Psoas muscle (tissue), 8 donors: Measurements from ENCODE around the gene SVOPL. TPM values are rescaled to one million over a fixed set of nuclear protein-coding genes. Genes with fewer than 3 reads are reported as not detected.

Experiments
- ATAC-seq, 4 donors: fragments of 200-7000 bp; cut with Tn5 transposase; one replicate each; pipeline ENCODE4 v1.9.1; 2020; ENCODE audit warnings: moderate library complexity in 3 of 4, mild to moderate bottlenecking in 2 of 4
- DNase-seq, 2 donors: peaks; one replicate each; pipeline ENCODE4 v3.0.0-alpha.2; 2020
- H3K27ac ChIP-seq: fragments of 200-600 bp; one replicate; pipeline ENCODE4 v1.8.0; 2022
- H3K27me3 ChIP-seq, 3 donors: fragments of 200-600 bp in 1 of 3; one replicate each; pipeline versions ENCODE4 v1.6.1 to v1.8.0; 2013 to 2022; ENCODE audit warnings: low read length in 2 of 3, mild to moderate bottlenecking in 2 of 3, moderate library complexity in 1 of 3; ENCODE audit not compliant: insufficient read depth in 3 of 3
- H3K36me3 ChIP-seq, 2 donors: fragments of 200-600 bp in 1 of 2; one replicate each; pipeline versions ENCODE4 v1.6.1 to v1.8.0; 2013 to 2022; ENCODE audit warnings: low read depth in 1 of 2, mild to moderate bottlenecking in 1 of 2, moderate library complexity in 1 of 2; ENCODE audit not compliant: insufficient read depth in 1 of 2
- H3K4me1 ChIP-seq: fragments of 200-600 bp; one replicate; pipeline ENCODE4 v1.8.0; 2022
- H3K4me3 ChIP-seq: fragments of 200-600 bp; one replicate; pipeline ENCODE4 v1.8.0; 2022; ENCODE audit warnings: mild to moderate bottlenecking
- H3K9me3 ChIP-seq: fragments of 200-600 bp; one replicate; pipeline ENCODE4 v1.8.0; 2022
- WGBS, 3 donors: extraction: QIAGEN DNeasy Blood & Tissue Kit; methylation state at CpG; one replicate each; pipeline versions ENCODE4 v1.1.6 to v1.1.7; 2013; 5-methylcytosine and 5-hydroxymethylcytosine counted together
- intact Hi-C, 2 donors: fragments of 100-400 bp; cut with DNase I; formaldehyde crosslinking; loops; one replicate each; pipeline versions ENCODE4 v1.11.0 to v1.14.2; 2022
- polyA plus RNA-seq, 3 donors: library from polyadenylated mRNA; stranded (reverse); fragments of 200-250 nt; gene quantifications; one replicate each; pipeline ENCODE4 v1.2.3, GENCODE V29; 2013
- total RNA-seq, 4 donors: library from RNA; stranded (reverse); fragmentation: NEBNext Ultra II Directional in 2 of 4; extraction: Animal tissue kit (Norgen Biotek cat#: 25700) in 2 of 4; gene quantifications; one replicate each; pipeline versions ENCODE4 v1.2.1 to v1.2.4, GENCODE V29; 2021 to 2023
- TF ChIP-seq, protein P1 (sequence below): fragments of 200-600 bp; IDR thresholded peaks from one replicate; pipeline ENCODE4 v1.8.0; 2022; ENCODE audit warnings: antibody characterized with exemption
- donor health status: healthy with polysubstance abuse.
- donor health status: DM: no; HTN: no; CAD: no; lungs with moderate emphysema.
- donor health status: Bipolar disorder and iron deficiency.
- donor health status: healthy.
- donor health status: DM: yes; HTN: yes; CAD: no.
- donor health status: DM: no; HTN: no; CAD: no.
- donor health status: DM: no; HTN: no; CAD: no.
- donor health status: DM: yes; HTN: yes; CAD: no.

Gene SVOPL
- total and polyA plus RNA-seq, 7 donors, result 0.01 TPM; not detected in 6

DNA sequence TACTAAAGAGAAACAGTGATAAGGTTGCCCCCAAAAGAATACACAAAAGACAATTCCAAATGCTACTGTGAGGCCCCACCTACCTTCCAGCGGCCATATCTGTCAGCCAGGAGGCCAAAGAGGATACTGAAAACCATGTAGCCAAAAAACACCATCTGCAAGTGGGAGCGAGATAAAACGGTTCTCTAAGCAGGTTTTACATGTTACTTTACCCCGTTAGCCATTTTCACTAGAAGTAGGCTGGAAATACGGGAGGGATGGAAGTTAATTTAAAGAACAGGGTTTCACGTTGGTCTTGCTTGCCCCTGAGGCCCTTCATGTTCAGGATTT lies 38.2 kb downstream of the SVOPL start:
- WGBS, 3 donors, result 65 to 76% (median 72%) methylated on average over 6 of the region's 6 CpGs
- intact Hi-C loops, result no loop called here

GRCh38 chr7:138662076-138662990 lies 38.8 kb downstream of the SVOPL start:
- no peak overlapping the region for H3K27ac ChIP-seq
- H3K4me3 ChIP-seq, result no peak overlapping the region
- TF ChIP-seq, protein P1, sequence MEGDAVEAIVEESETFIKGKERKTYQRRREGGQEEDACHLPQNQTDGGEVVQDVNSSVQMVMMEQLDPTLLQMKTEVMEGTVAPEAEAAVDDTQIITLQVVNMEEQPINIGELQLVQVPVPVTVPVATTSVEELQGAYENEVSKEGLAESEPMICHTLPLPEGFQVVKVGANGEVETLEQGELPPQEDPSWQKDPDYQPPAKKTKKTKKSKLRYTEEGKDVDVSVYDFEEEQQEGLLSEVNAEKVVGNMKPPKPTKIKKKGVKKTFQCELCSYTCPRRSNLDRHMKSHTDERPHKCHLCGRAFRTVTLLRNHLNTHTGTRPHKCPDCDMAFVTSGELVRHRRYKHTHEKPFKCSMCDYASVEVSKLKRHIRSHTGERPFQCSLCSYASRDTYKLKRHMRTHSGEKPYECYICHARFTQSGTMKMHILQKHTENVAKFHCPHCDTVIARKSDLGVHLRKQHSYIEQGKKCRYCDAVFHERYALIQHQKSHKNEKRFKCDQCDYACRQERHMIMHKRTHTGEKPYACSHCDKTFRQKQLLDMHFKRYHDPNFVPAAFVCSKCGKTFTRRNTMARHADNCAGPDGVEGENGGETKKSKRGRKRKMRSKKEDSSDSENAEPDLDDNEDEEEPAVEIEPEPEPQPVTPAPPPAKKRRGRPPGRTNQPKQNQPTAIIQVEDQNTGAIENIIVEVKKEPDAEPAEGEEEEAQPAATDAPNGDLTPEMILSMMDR, result no peak
- H3K9me3 ChIP-seq, result no peaks in the 10 kb centered on the region
- ATAC-seq (no peak), DNase-seq (no peak)
- intact Hi-C loops, result no loop called here
- peaks cover 0 to 20% (median 3%) of the 10 kb centered on the region in 3 donors for H3K27me3 ChIP-seq
- WGBS, 3 donors, result 69 to 77% (median 71%) methylated on average over 5 of the region's 5 CpGs
- H3K36me3 ChIP-seq, result no peaks in the 10 kb centered on the region
- no peaks in the 10 kb centered on the region for H3K4me1 ChIP-seq

More for the DNA sequence above, 38.2 kb downstream of the SVOPL start:
- H3K27ac ChIP-seq, result no peak overlapping the region
- H3K27me3 ChIP-seq, result peaks cover 0 to 26% (median 3%) of the 10 kb centered on the region in 3 donors
- H3K9me3 ChIP-seq, result no peaks in the 10 kb centered on the region
- DNase-seq (no peak), ATAC-seq (no peak)
- H3K4me3 ChIP-seq, result no peak overlapping the region
- TF ChIP-seq, protein P1, result no peak
- no peaks in the 10 kb centered on the region for H3K36me3 ChIP-seq
- no peaks in the 10 kb centered on the region for H3K4me1 ChIP-seq

DNA sequence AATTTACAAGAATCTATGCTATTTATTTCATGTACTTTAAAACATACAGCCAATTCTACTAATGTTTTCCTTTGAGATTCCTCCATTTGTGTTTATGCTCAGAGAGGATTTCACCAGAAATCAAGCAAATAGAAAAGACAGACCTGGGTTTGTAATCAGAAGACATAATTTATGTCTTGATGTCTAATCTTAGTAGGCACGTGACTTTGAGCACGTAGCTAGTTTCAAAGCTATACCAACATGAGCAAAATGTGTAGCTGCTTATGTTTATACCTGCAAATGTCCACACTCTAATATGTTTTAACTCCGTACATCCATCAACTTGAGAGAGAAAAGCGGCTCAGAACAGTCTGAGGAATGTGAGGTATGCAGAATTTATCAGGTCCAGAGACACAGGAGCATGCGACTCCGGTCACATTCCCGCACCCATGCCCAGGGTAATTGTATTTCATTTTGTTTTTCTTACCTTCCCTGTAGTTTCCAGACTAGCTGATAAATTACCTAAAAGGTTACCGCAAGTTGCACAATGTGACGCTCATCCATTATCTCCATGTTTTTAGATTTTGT lies 40.0 kb downstream of the SVOPL start:
- Histone ChIP-seq H3K4me1 (no peaks in the 10 kb centered on the region), H3K4me3 (no peak overlapping the region), H3K36me3 (no peaks in the 10 kb centered on the region), H3K9me3 (no peaks in the 10 kb centered on the region), H3K27me3 (peaks cover 0 to 13% (median 0%) of the 10 kb centered on the region in 3 donors), H3K27ac (no peak overlapping the region)
- TF ChIP-seq, protein P1, result no peak
- WGBS, 3 donors, result 57 to 60% (median 59%) methylated on average over 9 of the region's 9 CpGs
- intact Hi-C loops, result no loop called here
- ATAC-seq, result no peak
- DNase-seq, result no peak

DNA sequence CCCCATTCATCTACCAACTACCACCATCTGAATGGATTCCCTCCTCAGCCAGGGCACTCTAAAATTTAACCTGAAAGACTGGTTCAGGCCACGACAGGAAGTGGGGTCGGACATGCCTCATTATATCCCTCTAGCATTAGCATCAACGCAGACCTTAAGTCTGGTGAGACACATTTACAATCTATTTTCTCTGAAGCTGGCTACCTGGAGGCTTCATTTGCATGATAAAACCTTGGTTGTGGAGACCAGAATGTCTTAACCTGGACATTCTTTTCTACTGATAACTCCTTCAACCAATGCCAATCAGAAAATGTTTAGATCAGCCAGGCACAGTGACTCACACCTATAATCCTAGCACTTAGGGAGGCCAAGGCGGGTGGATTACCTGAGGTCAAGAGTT lies 42.3 kb downstream of the SVOPL start:
- Histone ChIP-seq H3K4me3 (no peak overlapping the region), H3K9me3 (no peaks in the 10 kb centered on the region), H3K27me3 (peaks cover 0 to 5% (median 0%) of the 10 kb centered on the region in 3 donors), H3K36me3 (no peaks in the 10 kb centered on the region), H3K27ac (no peak overlapping the region), H3K4me1 (no peaks in the 10 kb centered on the region)
- no peak for ATAC-seq
- TF ChIP-seq, protein P1, result no peak
- no peak for DNase-seq
- intact Hi-C loops, result no loop called here
- WGBS, 3 donors, result 60 to 70% (median 66%) methylated on average over 4 of the region's 4 CpGs
